GM12873 (cell line): ENCODE measurements around the gene CCDC9B.

Experiments used
- TF ChIP-seq, protein P1 (sequence below): IDR thresholded peaks from 2 replicates; pipeline ENCODE4 v1.5.1; 2012; ENCODE audit warnings: low read depth, mild to moderate bottlenecking, moderate library complexity, low read length, control low read depth; ENCODE audit not compliant: insufficient read depth; ENCODE audit errors: missing control alignments

Gene CCDC9B

DNA sequence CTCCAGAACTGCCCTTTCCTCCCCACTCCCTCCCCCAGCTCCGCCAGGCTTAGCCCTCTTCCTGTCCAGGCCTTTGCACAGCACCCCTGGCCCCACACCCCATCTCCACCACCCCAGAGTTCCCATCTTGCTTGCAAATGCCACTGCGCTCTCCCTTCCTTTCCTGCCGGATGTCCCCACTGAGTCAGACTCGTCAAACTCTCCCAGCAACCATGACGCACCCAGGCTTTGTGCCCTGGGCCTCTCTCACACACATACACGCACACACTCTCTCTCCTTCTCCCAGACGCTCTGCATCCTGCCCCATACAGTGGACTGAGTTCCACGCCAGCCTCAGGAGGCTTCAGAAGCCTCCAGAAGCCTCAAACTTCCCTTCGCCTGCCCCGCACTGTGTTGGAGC is 2.8 kb upstream of the CCDC9B start:
- TF ChIP-seq, protein P1, sequence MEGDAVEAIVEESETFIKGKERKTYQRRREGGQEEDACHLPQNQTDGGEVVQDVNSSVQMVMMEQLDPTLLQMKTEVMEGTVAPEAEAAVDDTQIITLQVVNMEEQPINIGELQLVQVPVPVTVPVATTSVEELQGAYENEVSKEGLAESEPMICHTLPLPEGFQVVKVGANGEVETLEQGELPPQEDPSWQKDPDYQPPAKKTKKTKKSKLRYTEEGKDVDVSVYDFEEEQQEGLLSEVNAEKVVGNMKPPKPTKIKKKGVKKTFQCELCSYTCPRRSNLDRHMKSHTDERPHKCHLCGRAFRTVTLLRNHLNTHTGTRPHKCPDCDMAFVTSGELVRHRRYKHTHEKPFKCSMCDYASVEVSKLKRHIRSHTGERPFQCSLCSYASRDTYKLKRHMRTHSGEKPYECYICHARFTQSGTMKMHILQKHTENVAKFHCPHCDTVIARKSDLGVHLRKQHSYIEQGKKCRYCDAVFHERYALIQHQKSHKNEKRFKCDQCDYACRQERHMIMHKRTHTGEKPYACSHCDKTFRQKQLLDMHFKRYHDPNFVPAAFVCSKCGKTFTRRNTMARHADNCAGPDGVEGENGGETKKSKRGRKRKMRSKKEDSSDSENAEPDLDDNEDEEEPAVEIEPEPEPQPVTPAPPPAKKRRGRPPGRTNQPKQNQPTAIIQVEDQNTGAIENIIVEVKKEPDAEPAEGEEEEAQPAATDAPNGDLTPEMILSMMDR: no peak

DNA sequence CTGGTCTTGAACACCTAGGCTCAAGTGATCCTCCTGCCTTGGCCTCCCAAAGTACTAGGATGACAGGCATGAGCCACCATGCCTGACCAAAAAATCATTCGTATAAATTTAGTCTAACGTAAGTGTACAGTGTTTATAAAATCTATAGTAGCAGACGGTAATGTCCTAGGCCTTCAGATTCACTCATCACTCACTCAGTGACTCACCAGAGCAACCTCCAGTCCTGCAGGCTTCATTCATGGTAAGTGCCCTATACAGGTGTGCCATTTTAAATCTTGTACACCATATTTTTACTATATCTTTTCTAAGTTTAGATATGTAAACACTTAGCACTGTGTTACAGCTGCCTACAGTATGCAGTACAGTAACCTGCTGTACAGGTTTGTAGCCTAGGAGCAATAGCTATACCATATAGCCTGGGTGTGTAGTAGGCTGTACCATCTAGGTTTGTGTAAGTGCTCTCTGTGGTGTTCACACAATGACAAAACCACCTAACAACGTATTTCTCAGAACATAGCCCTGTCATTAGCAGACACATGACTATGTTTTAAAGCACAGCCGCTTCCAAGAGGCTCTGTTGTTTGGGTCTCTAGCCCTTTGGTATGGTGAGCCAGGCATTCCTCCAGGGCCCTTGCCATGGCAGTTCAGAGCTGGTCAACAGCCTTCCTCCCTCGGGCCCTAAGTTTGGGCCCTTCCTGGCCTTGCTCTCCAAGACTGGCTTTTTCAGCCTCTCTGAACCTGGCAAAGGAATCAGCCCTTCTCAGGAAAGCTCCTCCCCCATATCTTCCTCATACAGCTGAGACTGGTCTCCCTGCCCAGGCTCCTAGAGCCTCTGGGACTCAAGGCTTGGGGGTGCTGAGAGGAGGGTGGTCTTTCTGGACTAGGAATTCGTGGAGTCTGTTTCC is 1.9 kb upstream of the CCDC9B start:
- TF ChIP-seq, protein P1: no peak

DNA sequence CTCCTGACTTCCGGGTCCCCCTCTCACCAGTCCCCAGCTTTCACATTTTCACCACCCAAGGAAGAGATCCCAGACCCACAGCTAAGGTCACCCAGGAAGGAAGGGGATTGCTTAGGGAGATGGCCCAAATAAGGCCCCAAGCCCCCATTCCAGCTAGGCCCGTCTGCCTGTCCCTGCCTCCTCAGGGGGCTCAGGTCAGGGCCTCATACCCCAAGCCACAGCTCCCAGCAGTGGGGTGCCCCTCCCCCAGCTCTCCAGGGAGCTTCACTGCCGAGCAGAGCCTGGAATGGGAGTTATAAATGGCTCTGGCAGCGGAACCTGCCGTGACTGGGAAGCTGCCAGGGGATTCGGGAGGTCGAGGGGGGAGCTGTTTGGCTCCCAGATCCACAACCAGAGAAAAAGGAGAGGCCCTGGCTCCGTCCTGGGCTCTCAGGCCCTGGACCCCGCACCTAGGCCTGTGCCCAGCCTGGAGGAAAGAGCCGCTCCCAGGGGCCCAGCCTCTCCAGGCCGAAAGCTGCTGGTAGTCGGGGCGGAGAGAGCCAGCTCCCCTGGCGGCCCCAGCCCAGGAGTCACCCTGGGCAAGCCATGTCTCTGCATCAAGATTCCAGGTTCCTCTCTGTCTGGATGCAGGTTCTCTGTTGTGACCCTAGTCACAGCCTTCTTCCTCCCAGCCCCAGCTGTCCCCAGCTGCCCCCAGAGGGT is 550 bp downstream of the CCDC9B start:
- TF ChIP-seq, protein P1: no peak

DNA sequence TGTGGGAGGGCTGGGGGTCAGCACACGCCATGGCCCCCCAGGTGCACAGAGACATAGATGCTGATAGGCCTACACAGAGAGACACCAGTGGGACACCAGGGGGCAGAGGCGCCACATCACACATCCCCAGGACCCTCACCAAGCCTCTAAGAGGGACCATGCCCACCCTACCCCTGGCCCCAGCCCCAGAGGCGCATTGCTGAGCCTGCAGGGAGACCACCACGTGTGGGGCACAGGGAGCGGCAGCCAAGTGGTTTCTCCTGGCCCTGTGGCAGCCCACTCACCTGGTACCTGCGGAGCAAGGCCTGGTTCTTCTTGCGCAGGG is 1.2 kb downstream of the CCDC9B start:
- TF ChIP-seq, protein P1: no peak

DNA sequence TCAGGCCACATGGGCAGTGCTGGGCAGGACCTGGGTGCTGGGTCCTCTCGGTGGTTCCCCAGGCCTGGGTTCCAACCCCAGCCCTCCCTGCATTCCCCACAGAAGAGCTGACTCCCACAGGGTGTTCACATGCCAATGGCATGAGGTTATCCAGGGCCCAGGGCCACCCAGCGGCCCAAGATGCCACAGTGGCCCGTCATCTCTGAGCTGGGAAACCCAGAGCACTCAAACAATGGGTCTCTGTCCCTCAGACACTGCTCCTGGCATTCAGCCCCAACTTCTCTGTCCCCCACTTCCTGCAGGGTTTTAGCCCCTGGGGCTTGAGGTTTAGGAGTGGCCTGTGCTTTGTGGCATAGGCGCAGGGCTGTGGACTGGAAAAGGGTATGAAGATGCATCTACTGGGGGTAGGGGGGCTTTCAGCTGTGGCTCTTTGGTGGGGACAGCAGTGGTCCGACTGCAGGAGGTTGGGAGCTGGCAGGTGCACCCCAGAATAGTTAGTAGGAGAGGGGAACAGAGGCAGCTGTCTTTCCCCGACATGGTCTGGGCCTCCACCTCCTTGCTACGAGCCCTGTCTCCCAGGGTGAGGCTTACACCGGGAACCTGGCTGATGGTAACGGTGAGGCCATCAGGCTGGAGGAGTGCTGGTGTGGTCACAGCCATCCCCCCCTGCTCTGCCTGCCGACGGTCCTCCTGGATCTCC is 1.7 kb downstream of the CCDC9B start:
- TF ChIP-seq, protein P1: no peak

DNA sequence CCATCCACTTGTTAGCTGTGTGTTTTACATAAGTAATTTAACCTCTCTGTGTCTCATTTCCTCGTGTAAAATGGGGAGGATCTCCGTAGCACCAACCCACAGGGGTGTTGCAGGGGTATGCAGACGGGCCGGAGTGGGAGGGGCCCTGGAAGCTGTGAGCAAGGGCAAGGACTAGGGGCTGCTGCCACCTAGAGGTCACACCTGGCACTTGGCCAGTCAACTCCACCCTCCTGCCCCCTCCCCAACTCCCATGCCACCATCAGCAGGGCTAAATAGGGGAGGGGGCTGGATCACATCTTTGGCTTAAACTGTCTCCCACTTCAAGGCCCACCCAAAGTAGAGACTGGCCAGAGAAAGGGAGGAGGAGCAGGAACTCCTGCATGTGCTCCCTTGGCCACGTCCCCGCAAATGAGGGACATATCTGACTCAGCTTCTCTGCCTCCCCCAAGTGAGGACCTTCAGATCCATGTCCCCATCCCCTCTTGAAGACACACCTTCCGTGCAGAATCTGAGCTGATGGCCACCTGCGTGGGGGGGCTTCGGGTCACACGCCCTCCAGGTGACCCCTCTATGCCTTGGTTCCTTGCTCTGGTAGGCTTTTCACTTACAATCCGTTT is 2.6 kb downstream of the CCDC9B start:
- TF ChIP-seq, protein P1: peak; percentile 97
